Activated CD4-positive, alpha-beta T cell treated with anti-CD3 and anti-CD28 coated beads for 4 hours (primary cell): ENCODE results near the gene ELF4.

Experiments
- DNase-seq, 2 donors: peaks; one replicate each; pipeline ENCODE4 v3.0.0-alpha.2; 2020

ELF4 gene

DNA sequence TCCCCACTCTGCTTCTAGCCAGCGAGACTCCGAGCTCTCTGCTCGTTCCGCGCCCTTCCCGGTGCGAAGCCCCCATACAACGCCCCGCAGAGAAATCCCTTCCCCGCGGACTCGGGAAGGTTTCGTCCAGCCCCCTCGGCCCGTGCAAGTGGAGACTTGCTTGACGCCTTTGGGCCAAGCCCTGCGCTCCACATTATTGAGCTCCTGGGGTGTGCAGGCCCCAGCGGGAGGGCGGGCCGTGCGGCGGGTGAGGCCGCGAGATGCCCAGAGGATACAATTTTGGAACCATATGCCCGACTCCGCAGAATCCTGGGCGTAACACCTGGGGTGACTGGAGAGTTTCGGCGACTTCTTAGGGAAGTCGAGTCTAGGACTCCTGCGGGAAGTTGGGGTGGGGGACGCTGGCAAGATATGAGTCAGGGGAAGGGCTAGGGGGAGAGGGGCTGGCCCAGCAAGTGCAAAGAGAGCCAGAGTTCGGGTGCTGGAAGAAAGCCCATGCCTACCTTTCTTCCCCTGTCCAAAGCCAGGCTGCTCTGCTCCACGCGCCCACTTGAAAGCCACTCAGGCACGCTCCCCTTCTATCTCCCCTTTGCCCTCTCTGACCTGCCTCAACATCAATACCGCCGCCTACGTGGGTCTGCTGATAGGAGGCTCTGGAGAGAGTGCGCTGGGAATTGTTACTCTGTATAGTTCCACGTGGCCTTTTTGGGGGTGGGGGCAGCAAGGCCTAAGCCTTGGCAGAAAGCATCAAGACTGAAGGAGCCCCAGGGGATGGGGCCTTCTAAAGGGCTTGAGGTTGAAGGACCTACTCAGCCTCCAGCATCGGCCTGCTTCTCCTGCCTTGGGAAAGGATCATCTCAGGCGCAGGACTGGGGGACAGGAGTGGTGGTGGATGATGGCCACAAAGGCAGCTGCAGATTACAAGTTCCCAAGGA is 1.2 kb upstream of the ELF4 start:
- DNase-seq = no peak

- no peak for DNase-seq
Observed at GRCh38 chrX:130109429-130110378, 593 bp downstream of the ELF4 start.

DNA sequence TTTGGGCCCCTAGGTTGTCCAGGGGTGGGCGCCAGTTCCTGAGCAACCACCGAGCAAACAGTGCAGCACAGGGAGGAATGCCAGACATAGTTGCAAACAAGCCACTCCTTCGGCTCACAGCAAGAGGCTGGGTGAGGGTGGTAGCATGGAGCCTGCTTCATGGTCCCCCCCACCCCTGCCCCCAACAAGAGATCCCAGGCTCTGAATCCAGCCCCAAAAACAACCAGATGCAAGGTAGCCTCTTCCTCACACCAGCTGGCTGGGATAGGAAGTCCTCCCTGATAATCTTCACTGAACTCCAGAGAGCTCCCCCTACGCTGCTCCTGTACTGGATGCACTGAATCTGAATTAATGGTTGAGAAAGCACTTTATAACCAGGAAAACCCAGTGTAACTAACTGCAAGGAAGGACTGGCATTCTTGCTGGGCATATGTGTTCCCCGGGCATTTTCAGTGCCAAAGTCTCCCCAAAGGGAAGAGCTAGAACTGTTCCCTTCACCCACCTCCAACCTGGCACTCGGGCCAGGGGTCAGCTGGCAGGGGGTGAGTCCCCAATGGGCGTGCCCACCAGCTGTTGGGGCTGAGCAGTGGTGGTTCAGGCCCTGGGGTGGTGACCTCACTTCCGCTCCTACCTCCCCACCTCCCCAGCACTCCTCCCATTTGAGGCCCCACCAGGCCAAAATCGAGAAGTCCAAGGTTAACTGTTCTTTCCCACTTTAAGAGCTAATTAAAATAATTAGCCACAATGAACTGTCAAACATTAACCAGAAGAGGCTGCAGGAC is 1.5 kb downstream of the ELF4 start:
- peak in 1 of 2 donors; percentile 25 for DNase-seq

- DNase-seq = no peak
Observed at GRCh38 chrX:130106071-130106470, 4.2 kb downstream of the ELF4 start.

DNA sequence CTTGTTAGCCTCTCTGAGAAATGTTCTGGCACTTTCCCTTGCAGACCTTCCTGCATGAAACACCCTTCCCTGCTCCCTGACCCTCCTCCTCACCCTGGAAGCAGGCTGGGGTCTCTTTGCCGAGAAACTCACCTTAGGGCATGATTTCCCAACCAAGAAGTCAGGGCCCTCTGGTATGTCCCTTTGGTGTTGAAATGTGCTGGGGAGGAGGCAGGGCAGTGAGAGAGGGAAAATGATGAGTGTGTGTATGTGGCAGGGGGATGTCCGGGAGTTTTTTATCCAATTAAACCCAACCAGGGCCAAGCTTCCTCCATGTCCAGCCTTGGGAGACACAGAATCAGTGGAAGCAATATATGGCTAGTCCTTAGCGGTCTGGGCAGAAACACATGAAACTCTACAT is 5.1 kb downstream of the ELF4 start:
- DNase-seq = no peak

DNA sequence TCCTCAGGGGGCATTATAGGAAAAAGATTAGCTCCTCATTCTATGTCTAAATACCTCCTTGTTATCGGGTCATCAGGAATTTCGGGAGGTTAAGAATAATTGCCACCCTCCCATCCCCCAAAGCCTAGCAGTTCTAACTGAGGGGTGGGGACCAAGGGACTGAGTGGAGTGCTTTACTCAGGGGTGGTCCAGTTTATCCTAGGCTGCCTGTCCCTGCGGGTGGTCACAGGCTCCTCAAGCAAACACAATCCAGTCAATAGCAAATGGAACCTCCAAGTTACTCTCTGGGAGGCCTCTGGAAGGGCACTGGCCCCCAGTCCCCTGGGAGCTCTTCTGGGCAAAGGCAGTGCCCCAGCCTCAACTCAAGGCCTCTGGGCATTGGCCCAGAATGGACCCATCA is 6.7 kb downstream of the ELF4 start:
- DNase-seq = no peak

DNA sequence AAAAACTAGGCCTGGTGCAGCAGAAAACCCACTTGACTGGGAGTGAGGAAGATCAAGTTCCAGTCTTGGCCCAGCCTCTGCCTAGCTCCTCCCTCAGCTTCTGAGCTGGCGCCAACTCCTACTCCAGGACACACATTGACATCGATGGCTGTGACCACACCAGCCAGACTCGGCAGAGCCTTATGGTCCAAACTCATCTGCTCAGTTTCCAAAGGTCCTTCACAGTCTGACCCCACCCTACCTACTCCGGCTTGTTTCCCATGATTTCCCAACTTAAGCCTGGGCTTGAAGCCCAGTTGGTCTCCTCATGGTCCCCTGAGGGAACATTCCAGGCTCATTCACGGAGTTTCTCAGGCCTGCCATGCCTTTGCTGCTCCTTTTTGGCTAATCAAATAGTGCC is 10.1 kb downstream of the ELF4 start:
- no peak for DNase-seq

- no peak for DNase-seq
Observed at GRCh38 chrX:130098210-130098552, 12.1 kb downstream of the ELF4 start.

GRCh38 chrX:130097507-130098209 is 12.6 kb downstream of the ELF4 start:
- peak in 1 of 2 donors; percentile 36 for DNase-seq

DNA sequence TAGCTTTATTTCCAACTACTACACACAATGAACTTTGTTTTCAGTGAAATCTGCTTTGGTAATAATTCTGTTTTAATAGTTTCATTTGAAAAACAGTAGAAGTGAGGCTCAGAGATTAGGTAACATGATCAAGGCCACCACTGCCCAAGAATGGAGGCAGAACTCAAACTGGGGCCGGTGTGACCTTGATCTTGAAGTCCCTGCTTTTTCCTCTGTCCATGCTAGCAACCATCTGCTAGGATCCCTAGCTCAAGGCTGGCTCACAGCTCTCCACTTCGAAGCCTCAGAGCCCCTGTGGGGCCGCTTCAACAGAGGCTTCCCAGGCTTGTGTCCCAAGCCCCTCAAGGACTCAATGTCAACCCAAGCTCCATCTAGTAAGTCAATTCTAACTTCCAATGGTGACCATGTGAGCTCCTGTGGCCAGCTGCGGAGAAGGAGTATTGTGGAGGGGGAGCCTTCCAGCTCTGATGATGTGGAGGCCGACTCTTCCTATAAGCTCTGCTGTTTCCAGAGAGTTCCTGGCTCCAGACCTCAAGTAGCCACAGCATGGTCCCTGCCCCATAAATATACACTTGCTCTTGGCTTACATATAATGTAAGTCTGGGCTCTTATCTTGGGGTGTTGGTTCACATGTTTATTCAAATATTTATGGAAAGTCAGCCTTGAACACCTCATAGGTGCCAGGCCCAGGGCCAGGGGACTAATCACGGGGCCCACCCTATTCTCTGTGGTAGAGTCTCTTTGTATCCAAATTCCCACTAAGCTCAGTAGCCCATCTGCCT is 14.9 kb downstream of the ELF4 start:
- DNase-seq = no peak

- no peak for DNase-seq
Observed at GRCh38 chrX:130094696-130095095, 15.6 kb downstream of the ELF4 start.

- DNase-seq = no peak
Observed at GRCh38 chrX:130093271-130093670, 17.0 kb downstream of the ELF4 start.

DNA sequence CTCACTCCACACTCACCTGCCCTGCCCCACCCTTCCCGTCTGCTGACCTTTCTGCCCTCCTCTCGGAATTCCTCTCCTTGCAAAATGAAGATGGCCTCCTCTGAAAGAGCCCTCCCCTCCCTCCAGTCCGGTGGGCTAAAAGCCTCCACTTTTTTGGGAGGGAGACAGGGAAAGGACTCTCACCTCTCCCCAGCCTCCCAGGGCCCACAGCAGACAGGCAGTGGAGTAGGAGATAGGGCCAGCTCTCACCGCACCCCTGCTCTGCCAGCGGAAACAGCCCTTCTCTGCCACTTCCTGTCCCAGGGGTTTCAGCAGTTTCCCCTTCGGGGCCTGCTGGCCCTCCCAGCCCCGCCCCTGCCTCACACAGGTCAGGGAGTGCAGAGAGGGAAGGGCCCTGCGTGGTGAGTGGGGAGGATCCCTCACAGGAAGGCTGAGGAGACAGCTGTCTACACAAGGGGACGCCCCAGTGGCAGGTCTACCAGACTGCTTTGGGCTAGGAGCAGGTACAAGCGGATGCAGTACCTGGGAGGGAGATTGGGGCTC is 18.2 kb downstream of the ELF4 start:
- peak; percentile 72 to 74 for DNase-seq

DNA sequence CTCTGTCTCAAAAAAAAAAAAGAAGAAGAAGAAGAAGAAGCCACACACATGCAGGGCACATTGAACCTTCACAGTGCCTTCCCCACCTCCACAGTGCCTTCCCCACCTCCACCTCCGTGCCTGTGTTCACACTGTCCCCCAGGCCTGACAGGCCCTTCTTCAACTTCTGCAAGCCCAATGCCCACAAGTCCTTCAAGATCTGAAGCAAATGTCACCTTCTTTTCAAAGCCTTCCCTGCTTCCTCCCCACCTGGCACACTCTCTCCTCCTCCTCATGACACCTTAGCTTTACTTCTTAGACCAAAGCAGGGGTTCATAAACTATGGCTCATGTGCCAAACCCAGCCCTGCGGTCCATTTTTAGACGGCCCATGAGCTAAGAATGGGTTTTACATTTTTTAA is 19.9 kb downstream of the ELF4 start:
- DNase-seq = no peak

GRCh38 chrX:130086447-130087206 is 23.7 kb downstream of the ELF4 start:
- DNase-seq = peak; percentile 48 to 58

DNA sequence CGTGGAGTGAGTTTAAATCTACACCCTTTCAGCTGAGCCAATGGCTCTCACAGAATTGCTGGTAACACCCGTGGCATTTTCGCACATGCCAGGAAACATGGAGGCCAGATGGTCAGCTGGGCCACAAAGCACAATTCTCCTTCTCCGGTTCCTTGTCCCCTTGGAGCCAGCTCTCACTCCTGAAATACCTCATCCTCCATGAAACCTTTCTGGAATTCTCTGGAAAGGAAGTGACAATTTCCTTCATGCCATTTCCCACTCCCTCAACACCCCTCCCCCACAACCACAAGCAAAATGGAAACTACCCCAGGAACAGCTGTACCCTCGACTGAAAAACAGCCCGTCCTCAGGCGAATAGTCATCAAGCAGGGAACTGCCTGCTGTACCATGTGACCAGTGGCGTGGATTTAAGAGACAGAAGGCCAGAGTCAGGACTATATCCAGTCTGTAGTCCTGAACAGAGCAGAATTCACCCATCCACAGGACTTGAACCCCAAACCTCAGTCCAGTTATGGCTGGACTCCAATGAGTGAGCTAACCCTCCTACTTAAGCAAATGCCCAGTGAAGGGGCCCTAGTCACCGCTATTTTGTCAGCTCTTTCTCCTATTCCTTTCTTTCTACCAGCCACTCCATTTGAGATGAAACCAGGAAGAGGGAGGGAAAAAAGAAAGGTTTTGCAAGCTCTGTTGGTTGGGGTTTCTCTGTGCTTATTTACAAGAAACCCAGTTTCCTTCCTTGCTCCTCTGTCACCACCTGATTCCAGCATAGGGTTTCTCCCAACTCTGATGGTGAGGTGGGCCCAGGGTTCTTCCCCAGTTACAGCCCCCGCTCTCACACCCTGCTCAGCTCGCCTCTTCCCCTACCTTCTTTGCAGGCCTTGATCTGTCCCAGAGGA is 24.5 kb downstream of the ELF4 start:
- DNase-seq = no peak

DNA sequence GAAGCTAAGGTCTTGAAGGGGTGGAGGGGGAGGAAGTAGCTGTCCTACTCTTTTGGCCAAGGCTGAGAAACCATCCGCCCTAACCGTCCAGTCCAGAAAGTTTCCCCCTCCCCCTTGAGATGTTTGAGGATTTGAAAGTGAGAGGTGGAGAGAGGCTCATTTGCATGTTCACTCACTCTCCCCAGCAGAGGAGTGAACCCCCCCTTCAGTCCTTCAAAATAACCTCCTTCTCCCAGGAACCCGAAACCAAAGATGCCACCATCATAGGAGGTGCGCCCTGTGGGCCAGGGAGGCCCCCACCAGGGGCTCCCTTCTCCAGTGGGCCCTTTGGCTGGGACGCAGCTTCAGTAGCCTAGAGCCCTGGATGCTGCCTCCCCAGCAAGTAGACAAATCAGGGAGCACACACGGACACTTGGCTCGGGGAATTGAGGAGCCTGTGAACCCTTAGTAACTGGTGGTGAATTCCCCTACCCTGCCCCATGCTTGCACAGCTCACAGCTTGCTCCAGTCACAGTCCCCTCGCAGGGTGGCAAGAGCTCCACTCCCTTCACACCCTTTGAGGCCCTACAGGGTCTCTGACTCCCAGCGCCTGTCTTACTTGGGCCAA is 25.6 kb downstream of the ELF4 start:
- DNase-seq = no peak

- DNase-seq = no peak
Observed at GRCh38 chrX:130083656-130084382, 26.5 kb downstream of the ELF4 start.
